BE2C (cell line): ENCODE measurements around the gene FRMD5.
"Not testable (repeated sequence)": the region's sequence is repeated elsewhere in the genome, so short reads cannot be mapped to it uniquely, and the experiment has no call there.

Experiments used
- DNase-seq: peaks from one replicate; pipeline ENCODE4 v3.0.0-alpha.2; 2020
- H3K27me3 ChIP-seq: fragments of 250-450 bp; sonication (Bioruptor Pico); 2 replicates; pipeline ENCODE4 v1.5.1; 2020; ENCODE audit warnings: mild to moderate bottlenecking
- H3K36me3 ChIP-seq: fragments of 250-450 bp; sonication (Bioruptor Pico); 2 replicates; pipeline ENCODE4 v1.5.1; 2020; ENCODE audit warnings: mild to moderate bottlenecking
- H3K4me1 ChIP-seq: fragments of 250-450 bp; sonication (Bioruptor Pico); 2 replicates; pipeline ENCODE4 v1.5.1; 2020
- H3K4me3 ChIP-seq: 2 replicates; pipeline ENCODE4 v1.5.1; 2011; ENCODE audit warnings: low read depth, low read length
- H3K9me3 ChIP-seq: fragments of 250-450 bp; sonication (Bioruptor Pico); 2 replicates; pipeline ENCODE4 v1.5.1; 2020
- CTCF ChIP-seq: IDR thresholded peaks from 2 replicates; pipeline ENCODE4 v1.5.1; 2012; ENCODE audit warnings: mild to moderate bottlenecking, low read depth, low read length

The FRMD5 gene

GRCh38 chr15:44034334-44034733, 160.7 kb downstream of the FRMD5 start:
- Histone ChIP-seq H3K4me1 (no peaks in the 10 kb centered on the region; the same call in 1 of the 2 replicates), H3K9me3 (no peaks in the 10 kb centered on the region), H3K4me3 (no peak overlapping the region), H3K27me3 (no peaks in the 10 kb centered on the region), H3K36me3 (no peaks in the 10 kb centered on the region)
- no peak for TF ChIP-seq CTCF
- no peak for DNase-seq

- DNase-seq: peak; percentile 18
Measured at GRCh38 chr15:44033894-44034293, 161.2 kb downstream of the FRMD5 start.

GRCh38 chr15:44032820-44033219, 162.3 kb downstream of the FRMD5 start:
- not testable (repeated sequence) for DNase-seq, H3K36me3 ChIP-seq, H3K4me3 ChIP-seq, H3K9me3 ChIP-seq, H3K27me3 ChIP-seq, H3K4me1 ChIP-seq

More at GRCh38 chr15:44033894-44034293, 161.2 kb downstream of the FRMD5 start:
- H3K4me1 ChIP-seq: peaks cover 2% of the 10 kb centered on the region; the same call in 1 of the 2 replicates
- H3K36me3 ChIP-seq: no peaks in the 10 kb centered on the region
- no peak overlapping the region for H3K4me3 ChIP-seq
- no peaks in the 10 kb centered on the region for H3K27me3 ChIP-seq
- TF ChIP-seq CTCF: no peak
- no peaks in the 10 kb centered on the region for H3K9me3 ChIP-seq

- DNase-seq: no peak
- TF ChIP-seq CTCF: no peak
- H3K4me1 ChIP-seq: peaks cover 5% of the 10 kb centered on the region; the same call in 1 of the 2 replicates
- H3K9me3 ChIP-seq: no peaks in the 10 kb centered on the region
- no peaks in the 10 kb centered on the region for H3K36me3 ChIP-seq
- no peaks in the 10 kb centered on the region for H3K27me3 ChIP-seq
- H3K4me3 ChIP-seq: no peak overlapping the region
Measured at GRCh38 chr15:44029940-44030568, 165.0 kb downstream of the FRMD5 start.

- H3K27me3 ChIP-seq: no peaks in the 10 kb centered on the region
Measured at GRCh38 chr15:44029003-44029402, 166.1 kb downstream of the FRMD5 start.

GRCh38 chr15:44028349-44028748, 166.7 kb downstream of the FRMD5 start:
- H3K4me3 ChIP-seq: no peak overlapping the region
- H3K27me3 ChIP-seq: no peaks in the 10 kb centered on the region
- no peak for TF ChIP-seq CTCF
- peaks cover 5% of the 10 kb centered on the region; the same call in 1 of the 2 replicates for H3K4me1 ChIP-seq
- H3K36me3 ChIP-seq: no peaks in the 10 kb centered on the region
- DNase-seq: no peak
- no peaks in the 10 kb centered on the region for H3K9me3 ChIP-seq

More at GRCh38 chr15:44029003-44029402, 166.1 kb downstream of the FRMD5 start:
- Histone ChIP-seq H3K9me3 (no peaks in the 10 kb centered on the region), H3K4me1 (peaks cover 5% of the 10 kb centered on the region; the same call in 1 of the 2 replicates), H3K36me3 (no peaks in the 10 kb centered on the region), H3K4me3 (no peak overlapping the region)
- TF ChIP-seq CTCF: no peak
- peak; percentile 22 for DNase-seq
